Amniotic epithelial cell (primary cell): ENCODE data around the gene ISX.

ENCODE experiments used
- DNase-seq: peaks from one replicate; pipeline ENCODE4 v3.0.0-alpha.2; 2010; ENCODE audit warnings: low read depth

ISX gene

GRCh38 chr22:35053060-35053835 lies 12.7 kb upstream of the ISX start:
- no peak for DNase-seq

- DNase-seq, result no peak
These were observed 11.9 kb upstream of the ISX start for GRCh38 chr22:35054064-35054463.

GRCh38 chr22:35056486-35056885 lies 9.5 kb upstream of the ISX start:
- DNase-seq, result no peak

GRCh38 chr22:35057155-35057554 lies 8.8 kb upstream of the ISX start:
- no peak for DNase-seq

- no peak for DNase-seq
These were observed 6.3 kb upstream of the ISX start for GRCh38 chr22:35059632-35060031.

- DNase-seq, result no peak
These were observed 1.3 kb upstream of the ISX start for GRCh38 chr22:35064664-35065063.

GRCh38 chr22:35065183-35065582 lies 775 bp upstream of the ISX start:
- DNase-seq, result no peak

GRCh38 chr22:35066768-35067167 lies 810 bp downstream of the ISX start:
- no peak for DNase-seq

- DNase-seq, result no peak
These were observed 3.6 kb downstream of the ISX start for GRCh38 chr22:35069541-35069940.

- no peak for DNase-seq
These were observed 4.6 kb downstream of the ISX start for GRCh38 chr22:35070451-35071093.

GRCh38 chr22:35071784-35072183 lies 5.8 kb downstream of the ISX start:
- DNase-seq, result no peak

- DNase-seq, result no peak
These were observed 7.0 kb downstream of the ISX start for GRCh38 chr22:35072925-35073324.

- DNase-seq, result no peak
These were observed 8.6 kb downstream of the ISX start for GRCh38 chr22:35074583-35074982.

- no peak for DNase-seq
These were observed 10.7 kb downstream of the ISX start for GRCh38 chr22:35076630-35077029.

- no peak for DNase-seq
These were observed 19.7 kb downstream of the ISX start for GRCh38 chr22:35085621-35086020.

GRCh38 chr22:35089139-35089538 lies 23.2 kb downstream of the ISX start:
- DNase-seq, result no peak

- no peak for DNase-seq
These were observed 26.4 kb downstream of the ISX start for GRCh38 chr22:35092406-35092805.

GRCh38 chr22:35098921-35099320 lies 33.0 kb downstream of the ISX start:
- no peak for DNase-seq

- DNase-seq, result no peak
These were observed 33.9 kb downstream of the ISX start for GRCh38 chr22:35099883-35100282.

GRCh38 chr22:35102663-35103062 lies 36.7 kb downstream of the ISX start:
- DNase-seq, result peak; percentile 2

GRCh38 chr22:35103761-35104160 lies 37.8 kb downstream of the ISX start:
- no peak for DNase-seq

- DNase-seq, result no peak
These were observed 38.5 kb downstream of the ISX start for GRCh38 chr22:35104491-35104890.

- DNase-seq, result no peak
These were observed 43.7 kb downstream of the ISX start for GRCh38 chr22:35109616-35110015.

- DNase-seq, result no peak
These were observed 45.3 kb downstream of the ISX start for GRCh38 chr22:35111244-35111643.
